Left lung (tissue), 10 donors: ENCODE results near the gene COMMD1. TPM values are rescaled to one million over a fixed set of nuclear protein-coding genes. Genes with fewer than 3 reads are reported as not detected.
"Not testable (repeated sequence)": the region's sequence is repeated elsewhere in the genome, so short reads cannot be mapped to it uniquely, and the experiment has no call there.

Experiments
- ATAC-seq: fragments of 200-7000 bp; cut with Tn5 transposase; one replicate; pipeline ENCODE4 v1.9.1; 2020; ENCODE audit warnings: moderate library complexity
- DNase-seq, 4 donors: peaks; one replicate each; pipeline ENCODE4 v3.0.0-alpha.2; 2013 to 2020
- H3K27ac ChIP-seq, 2 donors: fragments of 200-600 bp; sonication (generic) in 1 of 2; one replicate each; pipeline versions ENCODE4 v1.5.0 to v1.8.0; 2020 to 2021
- H3K27me3 ChIP-seq, 2 donors: fragments of 200-600 bp; sonication (generic) in 1 of 2; one replicate each; pipeline versions ENCODE4 v1.5.0 to v1.8.0; 2020 to 2021
- H3K36me3 ChIP-seq, 2 donors: fragments of 200-600 bp; sonication (generic) in 1 of 2; one replicate each; pipeline versions ENCODE4 v1.5.0 to v1.8.0; 2020 to 2021
- H3K4me1 ChIP-seq, 2 donors: fragments of 200-600 bp; one replicate each; pipeline ENCODE4 v1.8.0; 2021
- H3K4me3 ChIP-seq, 2 donors: fragments of 200-600 bp; sonication (generic) in 1 of 2; one replicate each; pipeline versions ENCODE4 v1.5.0 to v1.8.0; 2020 to 2021; ENCODE audit warnings: mild to moderate bottlenecking in 1 of 2
- H3K9me3 ChIP-seq, 2 donors: fragments of 200-600 bp; sonication (generic) in 1 of 2; one replicate each; pipeline versions ENCODE4 v1.5.0 to v1.8.0; 2020 to 2021
- CTCF ChIP-seq, 2 donors: fragments of 200-600 bp; sonication (generic) in 1 of 2; IDR thresholded peaks; one replicate each; pipeline versions ENCODE4 v1.5.0 to v1.8.0; 2021; ENCODE audit warnings: antibody characterized with exemption in 2 of 2
- intact Hi-C, 2 donors: fragments of 100-400 bp; cut with DNase I; formaldehyde crosslinking; loops; one replicate each; pipeline versions ENCODE4 v1.11.2 to v1.14.2; 2022
- polyA plus RNA-seq, 6 donors: library from polyadenylated mRNA; unstranded; fragments of 120-200 nt; gene quantifications; one replicate each; pipeline ENCODE4 v1.2.1, GENCODE V29; 2013; ENCODE audit not compliant: insufficient read length in 6 of 6
- total RNA-seq, 2 donors: library from RNA; stranded (reverse); fragmentation: NEBNext Ultra II Directional; extraction: Animal tissue kit (Norgen Biotek cat#: 25700); gene quantifications; one replicate each; pipeline ENCODE4 v1.2.1, GENCODE V29; 2021
- donor health status: DM: no; HTN: yes; CAD: no.
- donor health status: DM: no; HTN: no; CAD: no.

COMMD1 gene
- total and polyA plus RNA-seq, 8 donors, result 34.1 to 91.5 (median 77.3) TPM

GRCh38 chr2:61876400-61876799, 29.1 kb upstream of the COMMD1 start:
- intact Hi-C loops, result no loop called here
- peaks cover 0 to 100% of the 10 kb centered on the region in 2 donors for H3K36me3 ChIP-seq
- TF ChIP-seq CTCF (IDR thresholded peaks at IDR 0.05), result no peak
- ATAC-seq, result no peak
- no peak overlapping the region for H3K27ac ChIP-seq
- H3K4me1 ChIP-seq, result no peaks in the 10 kb centered on the region
- DNase-seq, result no peak
- H3K4me3 ChIP-seq, result no peak overlapping the region
- no peaks in the 10 kb centered on the region for H3K27me3 ChIP-seq
- H3K9me3 ChIP-seq, result no peaks in the 10 kb centered on the region

DNA sequence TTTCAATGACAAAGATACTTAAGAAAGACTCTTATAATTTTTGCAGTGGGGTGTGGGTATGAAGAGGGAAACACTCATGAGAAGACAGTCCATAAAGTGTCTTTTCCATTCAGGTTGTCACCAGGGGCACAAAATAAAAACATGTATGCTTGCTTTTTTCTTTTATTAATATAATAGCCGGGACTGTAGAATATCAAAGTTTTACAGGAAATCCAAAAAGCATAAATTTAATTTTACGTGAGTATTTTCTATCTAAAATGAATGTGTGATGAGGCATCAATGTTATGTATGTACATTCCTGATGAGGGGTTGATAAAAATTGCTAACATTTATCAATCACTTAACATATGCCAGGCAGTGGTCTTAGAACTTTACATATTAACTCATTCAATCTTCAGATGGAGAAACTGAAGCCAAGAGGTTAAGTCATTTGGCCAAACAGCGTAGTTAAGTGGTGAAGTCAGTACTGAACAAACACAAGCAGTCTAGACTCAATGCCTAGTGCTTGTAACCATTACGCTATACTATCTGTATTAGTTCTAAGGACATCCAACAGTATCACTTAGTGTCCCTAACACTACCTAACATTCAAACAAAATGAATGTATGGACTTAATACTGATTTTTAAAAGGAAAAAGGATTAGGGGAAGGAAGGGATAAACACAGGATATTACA, 27.8 kb upstream of the COMMD1 start:
- H3K27me3 ChIP-seq, result no peaks in the 10 kb centered on the region

GRCh38 chr2:61878761-61879160, 26.7 kb upstream of the COMMD1 start:
- Histone ChIP-seq H3K36me3 (peaks cover 3 to 100% of the 10 kb centered on the region in 2 donors), H3K27me3 (no peaks in the 10 kb centered on the region), H3K4me3 (no peak overlapping the region), H3K27ac (no peak overlapping the region), H3K9me3 (no peaks in the 10 kb centered on the region), H3K4me1 (no peaks in the 10 kb centered on the region)
- no peak for TF ChIP-seq CTCF (IDR thresholded peaks at IDR 0.05)
- intact Hi-C loops, result no loop called here
- ATAC-seq (no peak), DNase-seq (no peak)

More for the DNA sequence above, 27.8 kb upstream of the COMMD1 start:
- Histone ChIP-seq H3K9me3 (no peaks in the 10 kb centered on the region), H3K4me1 (no peaks in the 10 kb centered on the region), H3K36me3 (peaks cover under 1 to 100% of the 10 kb centered on the region in 2 donors), H3K27ac (no peak overlapping the region), H3K4me3 (no peak overlapping the region)
- intact Hi-C loops, result no loop called here
- DNase-seq (no peak), ATAC-seq (peak; percentile 78)
- no peak for TF ChIP-seq CTCF (IDR thresholded peaks at IDR 0.05)

- H3K27ac ChIP-seq, H3K4me1 ChIP-seq, H3K4me3 ChIP-seq, intact Hi-C loops, H3K9me3 ChIP-seq, DNase-seq, ATAC-seq, H3K27me3 ChIP-seq: not testable (repeated sequence)
- peaks cover 3 to 100% of the 10 kb centered on the region in 2 donors for H3K36me3 ChIP-seq
Measured at GRCh38 chr2:61879351-61879750, 26.1 kb upstream of the COMMD1 start.

DNA sequence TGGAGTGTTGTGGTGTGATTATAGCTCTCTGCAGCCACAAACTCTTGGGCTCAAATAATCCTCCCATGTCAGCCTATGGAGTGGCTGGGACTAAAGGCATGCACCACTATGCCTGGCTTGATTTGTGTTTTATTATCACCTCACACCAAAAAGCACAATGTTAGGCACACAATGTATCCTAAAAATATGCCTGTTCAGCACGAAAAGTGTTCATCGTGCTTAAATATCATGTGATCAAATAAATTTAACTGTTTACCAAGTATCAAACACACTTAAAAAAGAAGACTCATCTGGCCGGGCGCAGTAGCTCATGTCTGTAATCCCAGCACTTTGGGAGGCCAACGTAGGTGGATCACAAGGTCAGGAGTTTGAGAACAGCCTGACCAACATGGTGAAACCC, 22.6 kb upstream of the COMMD1 start:
- no peak for ATAC-seq
- Histone ChIP-seq H3K27ac (no peak overlapping the region), H3K4me1 (peaks cover 15 to 22% of the 10 kb centered on the region in 2 donors), H3K27me3 (no peaks in the 10 kb centered on the region), H3K36me3 (peaks cover 3 to 78% of the 10 kb centered on the region in 2 donors), H3K9me3 (no peaks in the 10 kb centered on the region), H3K4me3 (no peak overlapping the region)
- DNase-seq, result no peak
- no peak for TF ChIP-seq CTCF (IDR thresholded peaks at IDR 0.05)
- intact Hi-C loops, result no loop called here
